GM21737 (cell line): ENCODE results near the gene COX7B2.

ENCODE experiments used
- ATAC-seq: cut with Tn5 transposase; IDR thresholded peaks from one replicate; pipeline ENCODE4 v1.9.1; 2021; ENCODE audit warnings: mild to moderate bottlenecking, moderate library complexity; ENCODE audit not compliant: unreplicated experiment

Gene COX7B2

DNA sequence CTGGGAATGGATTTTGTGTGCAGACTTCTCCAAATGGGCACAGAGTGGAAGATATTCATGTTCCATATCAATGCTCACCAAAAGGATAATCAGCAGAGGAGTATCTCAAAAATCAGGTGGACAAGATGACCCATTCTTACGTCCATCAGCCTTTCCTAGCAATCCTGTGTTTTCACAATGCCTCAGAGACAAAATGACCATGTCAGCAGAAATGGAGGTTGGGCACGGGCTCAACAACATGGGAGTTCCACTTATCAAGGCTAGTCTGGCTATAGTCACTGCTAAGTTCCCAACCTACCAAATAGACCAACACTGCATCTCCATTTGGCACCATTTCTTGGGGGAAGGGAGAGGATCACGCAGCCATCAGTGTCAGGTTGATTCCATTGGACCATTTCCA, 179.0 kb downstream of the COX7B2 start:
- ATAC-seq = no peak

DNA sequence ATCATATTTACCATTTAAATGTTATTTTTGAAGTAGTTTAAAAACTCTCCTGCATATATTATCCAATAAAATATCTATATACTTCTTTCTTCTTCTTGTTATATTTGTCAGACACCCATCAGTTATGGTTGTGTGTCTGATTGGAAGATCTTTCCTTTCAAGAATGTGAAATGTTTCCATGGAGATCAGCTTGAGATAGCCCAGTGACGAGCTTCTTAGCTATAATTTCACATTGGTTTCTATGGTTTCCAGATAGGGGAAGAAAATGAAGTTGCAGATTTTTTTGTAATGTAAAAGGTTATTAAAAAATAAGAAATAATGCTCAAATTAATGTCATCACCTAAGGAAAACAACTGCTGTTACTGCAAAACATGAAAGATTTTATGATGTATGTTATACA, 189.0 kb downstream of the COX7B2 start:
- no peak for ATAC-seq

DNA sequence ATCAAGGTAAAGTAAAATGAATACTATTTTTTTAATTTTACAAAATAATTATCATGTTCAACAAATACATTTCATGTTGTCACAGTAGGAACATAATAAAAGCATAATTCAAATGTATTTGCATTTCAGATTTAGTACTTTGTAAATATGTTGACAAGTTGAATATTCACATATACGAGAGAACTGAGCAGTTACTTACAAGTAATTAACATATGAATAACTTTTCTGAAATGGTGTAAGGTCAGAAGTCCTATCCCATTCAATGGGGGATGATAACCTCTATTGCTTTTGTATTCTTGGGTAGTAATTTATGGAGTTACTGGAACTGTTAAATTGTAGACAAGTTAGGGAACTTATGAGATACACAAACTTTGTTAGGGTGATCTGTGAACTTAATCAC, 191.1 kb downstream of the COX7B2 start:
- ATAC-seq = no peak

DNA sequence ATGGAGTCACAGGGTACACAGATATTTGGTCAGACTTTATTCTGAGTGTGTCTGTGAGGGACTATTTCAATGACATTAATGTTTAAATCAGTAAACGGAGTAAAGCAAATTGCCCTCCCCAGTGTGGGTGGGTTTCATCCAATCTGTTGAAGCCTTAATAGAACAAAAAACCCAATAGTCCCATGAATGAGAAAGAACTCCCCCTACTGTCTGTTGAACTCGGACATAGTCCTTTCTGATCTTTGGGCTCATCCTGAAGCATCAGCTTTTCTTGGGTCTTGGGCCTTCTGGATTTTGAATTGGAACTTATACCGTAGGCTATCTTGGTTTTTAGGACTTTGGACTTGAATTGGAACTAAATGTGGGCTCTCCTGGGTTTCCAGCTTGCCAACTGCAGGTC, 193.6 kb downstream of the COX7B2 start:
- ATAC-seq = no peak

DNA sequence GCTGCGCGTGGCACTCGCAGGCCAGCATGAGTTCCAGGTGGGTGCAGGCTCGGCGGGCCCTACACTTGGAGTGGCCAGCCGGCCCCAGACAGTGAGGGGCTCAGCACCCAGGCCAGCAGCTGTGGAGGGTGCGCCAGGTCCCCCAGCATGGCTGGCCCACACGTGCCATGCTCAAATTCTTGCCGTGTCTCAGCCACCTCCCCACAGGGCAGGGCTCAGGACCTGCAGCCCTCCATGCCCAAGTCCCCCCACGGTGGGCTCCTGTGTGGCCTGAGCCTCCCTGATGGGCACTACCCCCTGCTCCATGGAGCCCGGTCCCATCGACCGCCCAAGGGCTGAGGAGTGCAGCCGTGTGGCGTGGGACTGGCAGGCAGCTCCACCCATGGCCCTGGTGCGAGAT, 210.2 kb downstream of the COX7B2 start:
- ATAC-seq = no peak
